HepG2 (cell line): ENCODE results near the gene SLC8B1. TPM values are rescaled to one million over a fixed set of nuclear protein-coding genes. Genes with fewer than 3 reads are reported as not detected.
A peak's percentile ranks its signal among the peaks of the same experiment; 100 is the strongest.

ENCODE experiments used
- AKAP8 ChIP-seq: sonication (generic); formaldehyde crosslinking; IDR thresholded peaks from 2 replicates; pipeline ENCODE4 v1.5.1; 2020; ENCODE audit warnings: mild to moderate bottlenecking, missing genetic modification reagents
- FOXC1 ChIP-seq: sonication (generic); formaldehyde crosslinking; IDR thresholded peaks from 2 replicates; pipeline ENCODE4 v1.8.0; 2022; ENCODE audit warnings: mild to moderate bottlenecking, missing genetic modification reagents, borderline replicate concordance
- GATA4 ChIP-seq: sonication (generic); IDR thresholded peaks from 2 replicates; pipeline ENCODE4 v1.6.1; 2016; ENCODE audit warnings: antibody characterized with exemption, low read depth, borderline replicate concordance
- LRRFIP1 ChIP-seq: sonication (generic); formaldehyde crosslinking; conservative IDR thresholded peaks from 2 replicates; pipeline ENCODE4 v1.4.0; 2020; ENCODE audit warnings: missing genetic modification reagents
- MEIS1 ChIP-seq: sonication (generic); formaldehyde crosslinking; IDR thresholded peaks from 2 replicates; pipeline ENCODE4 v1.9.0; 2021; ENCODE audit warnings: mild to moderate bottlenecking, missing genetic modification reagents, moderate library complexity, borderline replicate concordance
- MYPOP ChIP-seq: sonication (generic); formaldehyde crosslinking; IDR thresholded peaks from 2 replicates; pipeline ENCODE4 v1.8.1; 2023; ENCODE audit warnings: mild to moderate bottlenecking, moderate library complexity, missing genetic modification reagents
- PAF1 ChIP-seq: IDR thresholded peaks from 2 replicates; pipeline ENCODE4 v1.6.1; 2016; ENCODE audit warnings: missing genetic modification reagents, missing compliant biosample characterization
- PCBP1 ChIP-seq: fragments of 200-400 bp; formaldehyde crosslinking; IDR thresholded peaks from 2 replicates; pipeline ENCODE4 v1.6.1; 2017; ENCODE audit warnings: mild to moderate bottlenecking, low read depth, low read length, borderline replicate concordance
- PHF21A ChIP-seq: sonication (generic); formaldehyde crosslinking; IDR thresholded peaks from 2 replicates; pipeline ENCODE4 v1.5.0; 2020; ENCODE audit warnings: mild to moderate bottlenecking, missing genetic modification reagents
- PPARG ChIP-seq: conservative IDR thresholded peaks from 2 replicates; pipeline ENCODE4 v1.6.1; 2016; ENCODE audit warnings: missing biosample characterization, missing genetic modification reagents
- RARA ChIP-seq: IDR thresholded peaks from 2 replicates; pipeline ENCODE4 v1.6.1; 2016; ENCODE audit warnings: missing genetic modification reagents, missing compliant biosample characterization
- SIN3A ChIP-seq: IDR thresholded peaks from 2 replicates; pipeline ENCODE4 v1.6.1; 2011; ENCODE audit warnings: low read depth, mild to moderate bottlenecking, control low read depth, low read length, borderline replicate concordance
- SIX4 ChIP-seq: sonication (generic); formaldehyde crosslinking; IDR thresholded peaks from 2 replicates; pipeline ENCODE4 v1.4.0; 2020; ENCODE audit warnings: missing genetic modification reagents
- THAP11 ChIP-seq: IDR thresholded peaks from 2 replicates; pipeline ENCODE4 v1.6.1; 2016; ENCODE audit warnings: missing biosample characterization, missing genetic modification reagents
- TOE1 ChIP-seq: sonication (generic); formaldehyde crosslinking; IDR thresholded peaks from 2 replicates; pipeline ENCODE4 v1.4.0; 2020; ENCODE audit warnings: mild to moderate bottlenecking, missing genetic modification reagents
- ZC3H13 ChIP-seq: sonication (generic); formaldehyde crosslinking; IDR thresholded peaks from 2 replicates; pipeline ENCODE4 v1.8.1; 2023; ENCODE audit warnings: mild to moderate bottlenecking, missing genetic modification reagents, moderate library complexity
- ZC3H4 ChIP-seq: sonication (generic); formaldehyde crosslinking; IDR thresholded peaks from 2 replicates; pipeline ENCODE4 v1.4.0; 2020; ENCODE audit warnings: missing genetic modification reagents, borderline replicate concordance
- ZNF205 ChIP-seq: IDR thresholded peaks from 2 replicates; pipeline ENCODE4 v1.6.1; 2018; ENCODE audit warnings: missing biosample characterization, missing genetic modification reagents
- ZNF225 ChIP-seq: sonication (generic); formaldehyde crosslinking; IDR thresholded peaks from 2 replicates; pipeline ENCODE4 v1.4.0; 2020; ENCODE audit warnings: mild to moderate bottlenecking, missing genetic modification reagents
- ZNF264 ChIP-seq: sonication (generic); formaldehyde crosslinking; IDR thresholded peaks from 2 replicates; pipeline ENCODE4 v1.4.0; 2020; ENCODE audit warnings: missing genetic modification reagents
- ZNF451 ChIP-seq: sonication (generic); formaldehyde crosslinking; IDR thresholded peaks from 2 replicates; pipeline ENCODE4 v1.5.0; 2020; ENCODE audit warnings: mild to moderate bottlenecking, missing genetic modification reagents
- ZNF703 ChIP-seq: sonication (generic); formaldehyde crosslinking; IDR thresholded peaks from 2 replicates; pipeline ENCODE4 v1.5.1; 2020; ENCODE audit warnings: missing genetic modification reagents, mild to moderate bottlenecking, moderate library complexity, borderline replicate concordance
- ZNF710 ChIP-seq: sonication (generic); formaldehyde crosslinking; IDR thresholded peaks from 2 replicates; pipeline ENCODE4 v1.5.0; 2020; ENCODE audit warnings: mild to moderate bottlenecking, missing genetic modification reagents, borderline replicate concordance
- ZNF816 ChIP-seq: sonication (generic); formaldehyde crosslinking; IDR thresholded peaks from 2 replicates; pipeline ENCODE4 v1.8.0; 2022; ENCODE audit warnings: missing genetic modification reagents, mild to moderate bottlenecking, borderline replicate concordance
- polyA plus RNA-seq, 8 experiments: library from polyadenylated mRNA; depleted of rRNA in 3 of 8; stranded (reverse) in 7 of 8; unstranded in 1 of 8; fragments of >200 nt; fragmentation: Illumina TruSeq in 4 of 8; extraction: Trizol in 4 of 8; gene quantifications; 2 replicates each; pipeline versions ENCODE4 v1.2.1 to v1.2.3, GENCODE V29; 2011 to 2016; ENCODE audit warnings: low read depth in 4 of 8, missing spikeins in 1 of 8, mixed read lengths in 1 of 8; ENCODE audit not compliant: insufficient read depth in 1 of 8
- total RNA-seq, 5 experiments: library from RNA; depleted of rRNA; stranded (reverse); fragments of >200 nt; fragmentation: Illumina TruSeq; extraction: Trizol; gene quantifications; 2 replicates each; pipeline ENCODE4 v1.2.3, GENCODE V29; 2016; ENCODE audit warnings: low read depth in 1 of 5
- TF ChIP-seq, protein P1 (sequence below): IDR thresholded peaks from 2 replicates; pipeline ENCODE4 v1.6.1; 2016; ENCODE audit warnings: control low read depth

The SLC8B1 gene
- total and polyA plus RNA-seq, 2 of the 13 experiments (the other 11 are each of a cell fraction or from before 2014, with no cell fraction given) = 6.8 to 8.0 TPM

DNA sequence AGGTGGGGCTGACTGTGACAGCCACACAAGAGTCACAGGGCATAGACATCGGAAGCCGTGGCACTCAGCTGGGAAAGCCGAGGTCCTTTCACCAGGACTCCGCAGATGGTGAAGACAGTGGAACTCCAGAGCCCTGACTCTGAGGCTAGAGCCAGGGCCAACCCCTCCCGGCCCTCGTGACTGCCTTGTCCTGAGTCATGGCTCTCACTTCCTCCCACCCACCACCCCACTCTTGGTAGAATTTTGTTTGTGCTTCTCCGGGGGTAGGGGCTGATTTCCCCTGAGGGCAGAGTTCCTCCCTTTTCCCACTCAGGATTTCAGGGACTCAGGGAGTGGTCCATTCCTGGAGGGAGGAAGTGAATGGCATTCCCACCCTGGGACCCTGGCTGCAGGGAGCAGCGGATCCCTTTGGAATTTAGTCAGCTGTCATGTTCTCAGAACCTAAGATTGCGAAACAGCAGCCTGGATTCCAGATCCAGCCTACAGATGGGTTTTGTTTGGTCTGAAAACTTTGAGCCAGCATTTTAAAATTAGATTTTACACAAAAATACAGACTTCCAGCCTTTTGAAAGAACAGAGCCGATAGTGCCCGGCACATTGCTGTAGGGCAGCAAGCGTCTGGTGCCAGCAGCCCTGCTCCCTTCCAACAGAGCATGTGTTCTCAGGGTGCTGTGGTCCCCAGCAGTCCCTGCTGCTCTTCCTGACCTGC is 62.9 kb downstream of the SLC8B1 start (continued):
- no peak for TF ChIP-seq ZNF710 (CRISPR knock-in tag)
- no peak for TF ChIP-seq TOE1 (CRISPR knock-in tag)
- TF ChIP-seq ZC3H4 (CRISPR knock-in tag) = no peak
- no peak for TF ChIP-seq PAF1
- TF ChIP-seq ZNF451 (CRISPR knock-in tag) = no peak
- TF ChIP-seq, protein P1, sequence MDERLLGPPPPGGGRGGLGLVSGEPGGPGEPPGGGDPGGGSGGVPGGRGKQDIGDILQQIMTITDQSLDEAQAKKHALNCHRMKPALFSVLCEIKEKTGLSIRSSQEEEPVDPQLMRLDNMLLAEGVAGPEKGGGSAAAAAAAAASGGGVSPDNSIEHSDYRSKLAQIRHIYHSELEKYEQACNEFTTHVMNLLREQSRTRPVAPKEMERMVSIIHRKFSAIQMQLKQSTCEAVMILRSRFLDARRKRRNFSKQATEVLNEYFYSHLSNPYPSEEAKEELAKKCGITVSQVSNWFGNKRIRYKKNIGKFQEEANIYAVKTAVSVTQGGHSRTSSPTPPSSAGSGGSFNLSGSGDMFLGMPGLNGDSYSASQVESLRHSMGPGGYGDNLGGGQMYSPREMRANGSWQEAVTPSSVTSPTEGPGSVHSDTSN = no peak
- TF ChIP-seq MEIS1 (CRISPR knock-in tag) = 0 out of 2 replicates have a peak, but pooled peaks have one; percentile 56
- TF ChIP-seq SIX4 = no peak
- no peak for TF ChIP-seq ZNF703 (CRISPR knock-in tag)
- TF ChIP-seq ZNF264 (CRISPR knock-in tag) = peak; percentile 29; the same call in 1 of the 2 replicates
- TF ChIP-seq FOXC1 (CRISPR knock-in tag) = no peak; the same call in 1 of the 2 replicates
- no peak for TF ChIP-seq GATA4
- no peak for TF ChIP-seq ZNF205
- no peak for TF ChIP-seq ZC3H13 (CRISPR knock-in tag)
- peak; percentile 73; the same call in 1 of the 2 replicates for TF ChIP-seq SIN3A
- no peak for TF ChIP-seq ZNF816
- no peak for TF ChIP-seq PPARG (CRISPR knock-in tag)
- peak; percentile 80 for TF ChIP-seq PHF21A (CRISPR knock-in tag)
- no peak for TF ChIP-seq ZNF225 (CRISPR knock-in tag)
- TF ChIP-seq THAP11 (CRISPR knock-in tag) = no peak
- TF ChIP-seq LRRFIP1 (CRISPR knock-in tag) = no peak
- no peak for TF ChIP-seq PCBP1
- no peak for TF ChIP-seq MYPOP (CRISPR knock-in tag)
- peak; percentile 54; the same call in 1 of the 2 replicates for TF ChIP-seq AKAP8 (CRISPR knock-in tag)
- no peak; the same call in 1 of the 2 replicates for TF ChIP-seq RARA (CRISPR knock-in tag)
